Fibroblast of the aortic adventitia (primary cell): ENCODE data around the gene ANP32D. TPM values are rescaled to one million over a fixed set of nuclear protein-coding genes. Genes with fewer than 3 reads are reported as not detected.
"Not testable (repeated sequence)": the region's sequence is repeated elsewhere in the genome, so short reads cannot be mapped to it uniquely, and the experiment has no call there.

Experiments used
- DNase-seq: peaks from one replicate; pipeline ENCODE4 v3.0.0-alpha.2; 2010; ENCODE audit warnings: low read depth
- H3K4me3 ChIP-seq: 2 replicates; pipeline ENCODE4 v1.5.1; 2011; ENCODE audit warnings: low read depth, mild to moderate bottlenecking, control low read depth, low read length, moderate library complexity
- CTCF ChIP-seq: IDR thresholded peaks from 2 replicates; pipeline ENCODE4 v1.5.1; 2011; ENCODE audit warnings: mild to moderate bottlenecking, low read length, control low read depth, inconsistent platforms; ENCODE audit not compliant: insufficient read depth
- total RNA-seq: library from RNA; depleted of rRNA; stranded (reverse); fragments of >200 nt; gene quantifications from 2 replicates; pipeline ENCODE4 v1.2.3, GENCODE V29; 2012; ENCODE audit warnings: low replicate concordance

Gene ANP32D
- 1.1 TPM in 1 of 2 replicates, not detected in the other for total RNA-seq

GRCh38 chr12:48472259-48472658 is at the start of gene ANP32D:
ANP32D (plus strand) TSS chr12:48472559; CDS start chr12:48472665, 106 bp downstream.
- no peak for TF ChIP-seq CTCF
- no peak within 1 kb of the TSS for H3K4me3 ChIP-seq
- no peak for DNase-seq

GRCh38 chr12:48423171-48423570 is 49.2 kb upstream of the ANP32D start:
- no peak overlapping the region for H3K4me3 ChIP-seq
- no peak for TF ChIP-seq CTCF
- peak; percentile 25 for DNase-seq

GRCh38 chr12:48424644-48425043 is 47.7 kb upstream of the ANP32D start:
- DNase-seq = no peak
- TF ChIP-seq CTCF = no peak

GRCh38 chr12:48434016-48434415 is 38.3 kb upstream of the ANP32D start:
- not testable (repeated sequence) for DNase-seq, H3K4me3 ChIP-seq

More at GRCh38 chr12:48424644-48425043, 47.7 kb upstream of the ANP32D start:
- H3K4me3 ChIP-seq = no peak overlapping the region

GRCh38 chr12:48441069-48441468 is 31.3 kb upstream of the ANP32D start:
- DNase-seq = no peak
- no peak for TF ChIP-seq CTCF
- no peak overlapping the region for H3K4me3 ChIP-seq

GRCh38 chr12:48442179-48442847 is 30.0 kb upstream of the ANP32D start:
- no peak for TF ChIP-seq CTCF
- no peak overlapping the region for H3K4me3 ChIP-seq
- DNase-seq = no peak

GRCh38 chr12:48445538-48445937 is 26.8 kb upstream of the ANP32D start:
- no peak for TF ChIP-seq CTCF
- H3K4me3 ChIP-seq = no peak overlapping the region
- DNase-seq = no peak
